GM21367 (cell line): Measurements from ENCODE around the gene AVPR1B.
"Not testable (repeated sequence)": the region's sequence is repeated elsewhere in the genome, so short reads cannot be mapped to it uniquely, and the experiment has no call there.

Experiments
- ATAC-seq: cut with Tn5 transposase; IDR thresholded peaks from one replicate; pipeline ENCODE4 v1.9.1; 2021; ENCODE audit not compliant: unreplicated experiment

The AVPR1B gene

DNA sequence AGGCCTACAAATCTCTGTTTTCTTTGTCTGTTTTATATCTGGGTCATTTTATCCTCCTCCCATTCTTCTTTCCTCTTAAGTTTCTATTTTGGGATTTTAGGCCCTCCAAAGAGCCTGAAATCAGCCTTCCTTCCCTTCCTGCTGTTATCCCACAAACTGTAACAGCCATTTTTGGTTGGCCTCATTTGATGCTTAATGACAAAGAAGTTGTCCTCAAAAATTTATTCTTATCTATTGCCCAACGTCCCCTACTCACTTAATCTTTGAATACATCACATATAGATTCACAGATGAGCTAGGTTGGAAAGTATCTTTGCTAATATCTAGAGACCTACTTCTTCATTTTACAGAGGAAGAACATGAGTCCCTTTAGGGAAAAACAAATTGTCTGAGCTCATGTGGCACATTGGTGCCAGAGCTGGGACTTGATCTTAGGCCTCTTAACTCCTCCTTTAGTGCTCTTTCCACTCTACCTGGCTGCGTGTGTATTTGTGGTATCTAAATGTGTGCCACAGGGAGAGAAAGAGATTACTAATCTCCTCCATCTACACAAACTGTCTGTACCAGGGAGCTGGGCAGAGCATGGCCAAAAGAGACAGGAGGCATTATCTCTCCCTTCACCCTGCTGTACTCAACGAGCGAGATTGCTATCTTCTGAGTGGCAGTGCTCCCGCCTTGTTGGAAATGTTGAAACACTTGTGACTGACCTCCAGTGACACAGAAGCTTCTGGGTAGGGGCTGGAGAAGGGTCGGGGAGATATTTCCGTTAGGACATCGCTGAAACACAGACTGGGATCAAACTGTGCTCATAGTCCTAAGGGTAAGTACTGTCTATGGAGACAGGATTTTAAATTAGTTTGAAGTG, 34.1 kb downstream of the AVPR1B start:
- ATAC-seq, result no peak

- no peak for ATAC-seq
Measured at GRCh38 chr1:206081856-206082255, 35.3 kb downstream of the AVPR1B start.

DNA sequence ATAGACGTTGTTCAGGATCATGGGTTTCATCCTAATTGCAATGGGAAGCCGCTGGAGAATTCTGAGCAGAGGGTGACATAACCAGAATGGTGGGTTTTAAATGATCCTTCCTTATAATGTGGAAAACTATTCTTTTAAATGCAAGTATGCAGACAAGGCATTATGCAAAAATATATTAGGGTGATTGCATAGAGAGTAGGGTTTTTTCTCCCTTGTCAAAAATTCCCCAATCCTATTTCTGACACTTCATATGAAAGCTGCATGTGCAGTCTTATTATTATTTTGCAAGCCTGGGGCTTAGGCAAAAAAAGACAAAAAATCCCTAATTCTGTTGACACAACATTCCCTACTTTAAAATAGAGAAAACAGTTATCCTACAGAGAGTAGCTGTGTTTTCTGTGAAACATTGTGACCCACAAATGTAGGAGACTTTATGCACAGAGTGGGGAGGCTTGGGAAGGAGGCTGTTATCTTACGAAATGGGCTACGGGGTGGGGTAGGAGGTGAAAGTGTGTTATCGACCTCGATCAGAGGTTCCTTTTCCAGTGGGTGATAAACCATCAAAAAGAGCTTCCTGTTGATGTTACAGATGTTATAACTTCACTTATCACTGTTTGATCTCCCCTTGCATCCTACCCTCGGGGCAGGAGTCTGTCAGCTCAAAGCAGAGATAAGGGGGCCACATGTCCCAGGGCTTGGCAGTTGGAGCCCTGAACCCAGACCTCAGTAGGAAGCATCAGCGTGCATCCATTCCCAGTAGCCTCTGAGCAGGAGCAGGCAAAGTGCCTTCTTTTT, 37.0 kb downstream of the AVPR1B start:
- ATAC-seq, result no peak

DNA sequence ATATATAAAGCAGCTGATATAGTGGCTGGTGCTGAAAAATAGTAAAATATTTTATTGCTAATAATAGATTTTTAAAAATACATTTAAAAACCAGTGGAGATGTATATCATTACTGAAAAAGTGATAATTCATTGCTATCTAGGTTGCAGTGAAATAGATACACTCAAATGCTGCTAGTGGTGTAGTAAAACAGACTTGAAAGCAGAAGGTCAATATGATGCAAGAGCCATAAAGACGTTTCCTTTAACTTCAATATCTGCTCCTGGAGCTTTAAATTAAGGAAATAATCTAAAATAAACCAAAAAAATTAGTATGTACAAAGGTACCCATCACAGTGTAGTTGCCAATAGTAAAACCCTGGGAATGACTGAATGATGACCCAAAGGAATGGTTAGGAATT, 38.1 kb downstream of the AVPR1B start:
- no peak for ATAC-seq

DNA sequence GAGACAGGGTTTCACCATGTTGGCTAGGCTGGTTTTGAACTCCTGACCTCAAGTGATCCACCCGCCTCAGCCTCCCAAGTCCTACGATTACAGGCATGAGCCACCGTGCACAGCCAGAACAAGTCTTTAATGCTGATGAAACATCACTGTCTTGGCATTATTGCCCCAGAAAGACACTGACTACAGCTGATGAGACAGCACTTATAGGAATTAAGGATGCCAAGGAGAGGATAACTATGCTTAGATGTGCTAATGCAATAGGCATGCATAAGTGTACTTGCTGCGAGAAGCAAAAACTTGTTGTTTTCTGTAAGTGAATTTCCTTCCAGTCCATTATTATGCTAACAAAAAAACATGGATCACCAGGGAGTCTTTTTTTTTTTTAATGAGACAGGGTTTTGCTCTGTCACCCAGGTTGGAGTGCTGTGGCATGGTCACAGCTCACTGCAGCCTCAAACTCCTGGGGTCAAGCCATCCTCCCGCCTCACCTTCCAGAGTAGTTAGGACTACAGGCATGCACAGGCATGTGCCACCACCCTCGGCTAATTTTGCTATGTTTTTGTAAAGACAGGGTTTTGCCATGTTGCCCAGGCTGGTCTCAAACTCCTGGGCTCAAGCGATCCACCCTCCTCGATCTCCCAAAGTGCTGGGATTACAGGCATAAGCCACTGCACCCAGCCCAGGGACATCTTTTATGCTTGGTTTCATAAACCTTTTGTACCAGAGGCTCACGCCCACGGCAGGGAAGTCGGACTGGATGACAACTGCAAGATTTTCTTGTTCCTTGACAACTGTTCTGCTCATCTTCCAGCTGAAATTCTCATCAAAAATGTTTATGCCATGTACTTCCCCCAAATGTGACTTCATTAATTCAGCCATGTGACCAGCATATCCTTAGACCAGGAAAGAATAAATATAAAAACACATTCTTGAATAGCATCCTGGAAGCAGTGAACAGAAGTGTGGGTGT, 41.1 kb downstream of the AVPR1B start:
- no peak for ATAC-seq

GRCh38 chr1:206074839-206075238, 42.3 kb downstream of the AVPR1B start:
- ATAC-seq, result no peak

- ATAC-seq, result no peak
Measured at GRCh38 chr1:206070627-206071304, 46.4 kb downstream of the AVPR1B start.

- ATAC-seq, result no peak
Measured at GRCh38 chr1:206068314-206068713, 48.9 kb downstream of the AVPR1B start.

- ATAC-seq, result no peak
Measured at GRCh38 chr1:206067486-206068227, 49.5 kb downstream of the AVPR1B start.

DNA sequence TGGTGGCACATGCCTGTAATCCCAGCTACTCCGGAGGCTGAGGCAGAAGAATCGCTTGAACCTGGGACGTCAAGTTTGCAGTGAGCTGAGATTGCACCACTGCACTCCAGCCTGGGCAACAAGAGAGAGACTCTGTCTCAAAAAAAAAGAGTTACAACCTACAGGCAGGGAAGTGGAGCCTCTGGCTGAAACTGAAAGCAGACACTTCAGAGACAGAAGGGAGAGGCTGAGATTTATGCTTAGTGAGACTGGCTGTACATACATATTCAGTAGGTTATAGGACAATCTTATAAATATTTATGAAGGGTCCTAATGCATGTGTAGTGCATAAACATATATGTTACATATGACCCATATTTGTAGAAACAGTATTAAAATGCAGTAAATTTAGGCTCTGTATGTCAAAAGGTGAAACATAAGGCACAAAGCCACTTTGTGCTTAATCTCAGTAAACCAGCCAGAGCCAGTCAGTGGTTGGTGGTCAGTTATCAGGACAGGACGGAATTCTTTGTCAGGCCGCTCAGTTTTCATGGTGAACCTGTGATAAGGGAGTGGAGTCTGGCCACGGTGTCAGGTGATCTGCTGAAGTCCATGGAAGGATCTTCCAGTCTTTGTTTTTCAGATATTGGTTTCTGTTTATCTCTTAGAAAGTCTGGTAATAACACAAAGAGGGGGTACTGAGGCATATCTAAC, 50.6 kb downstream of the AVPR1B start:
- peak; percentile 83 for ATAC-seq

DNA sequence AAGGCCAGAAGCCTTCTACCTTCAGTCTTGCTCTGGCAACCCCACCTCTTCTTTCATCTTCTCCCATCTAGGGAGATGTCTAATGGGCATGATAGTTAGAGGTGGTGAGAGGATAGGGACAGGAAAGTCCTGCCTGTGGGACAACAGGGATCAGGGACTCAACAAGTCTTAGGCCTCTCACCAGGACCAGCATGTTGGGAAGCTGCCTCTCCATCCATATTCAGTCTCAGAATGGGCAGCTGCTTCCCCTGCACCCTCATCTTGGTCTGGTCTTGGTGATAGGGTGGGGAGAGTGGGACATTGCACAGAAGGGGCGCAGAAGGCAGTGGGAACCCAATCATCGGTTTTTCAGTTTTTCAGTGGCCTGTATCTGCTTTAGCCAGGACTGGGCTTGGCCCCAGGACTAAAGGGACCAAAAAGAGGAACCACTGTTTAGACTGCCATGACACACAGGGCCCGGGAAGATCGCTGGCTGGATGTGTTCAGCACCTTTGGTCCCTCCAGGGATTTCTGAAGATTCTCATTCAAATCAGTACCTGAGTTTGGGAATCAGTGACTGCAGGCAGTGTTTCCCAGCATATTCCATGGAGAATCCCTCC, 51.5 kb downstream of the AVPR1B start:
- no peak for ATAC-seq

GRCh38 chr1:206064501-206064900, 52.7 kb downstream of the AVPR1B start:
- ATAC-seq, result not testable (repeated sequence)

GRCh38 chr1:206064001-206064400, 53.2 kb downstream of the AVPR1B start:
- ATAC-seq, result not testable (repeated sequence)

- no peak for ATAC-seq
Measured at GRCh38 chr1:206062464-206062863, 54.7 kb downstream of the AVPR1B start.

- no peak for ATAC-seq
Measured at GRCh38 chr1:206060844-206061243, 56.3 kb downstream of the AVPR1B start.
